ENCODE data around the gene DIP2A.

Gene DIP2A

DNA sequence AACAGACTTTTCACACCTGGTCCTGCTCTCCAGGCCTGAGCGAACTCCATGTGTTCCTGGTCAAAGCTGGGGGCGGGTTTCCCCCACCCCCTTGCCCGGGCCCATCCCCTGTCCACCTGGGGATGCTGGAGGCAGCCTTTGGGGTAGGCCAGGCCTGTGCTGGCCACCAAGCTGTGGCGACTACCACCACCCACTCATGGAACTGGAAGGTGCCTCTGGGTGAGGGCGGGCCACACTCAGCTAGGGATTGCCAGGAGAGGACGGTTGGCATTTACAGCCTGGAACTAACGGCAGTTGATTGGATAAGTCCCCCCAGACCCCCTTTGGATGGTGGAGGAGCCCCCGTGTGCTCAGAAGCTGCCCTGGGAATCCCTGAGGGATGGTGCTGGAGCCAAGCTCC, 138.3 kb downstream of the DIP2A start:
- no peak for DNase-seq (ENCODE audit: low read depth)

GRCh38 chr21:46597896-46598343, 139.2 kb downstream of the DIP2A start:
- no peak for DNase-seq (ENCODE audit: low read depth)

GRCh38 chr21:46598581-46599572, 140.2 kb downstream of the DIP2A start:
- DNase-seq (ENCODE audit: low read depth) = no peak

DNA sequence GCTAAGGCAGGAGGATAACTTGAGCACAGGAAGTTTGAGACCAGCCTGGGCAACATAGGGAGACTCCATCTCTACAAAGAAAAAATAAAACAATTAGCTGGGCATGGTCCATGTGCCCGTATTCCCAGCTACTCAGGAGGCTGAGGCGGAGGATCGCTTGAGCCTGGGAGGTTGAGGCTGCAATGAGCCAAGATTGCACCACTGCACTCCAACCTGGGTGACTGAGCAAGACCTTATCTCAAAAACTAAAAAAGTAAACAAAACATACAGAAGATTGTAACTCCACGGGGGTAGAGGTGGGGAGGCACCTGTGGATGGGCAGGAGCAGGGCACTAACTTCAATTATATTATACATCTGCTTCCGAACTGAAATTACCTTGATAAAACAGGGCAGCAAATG, 141.6 kb downstream of the DIP2A start:
- DNase-seq (ENCODE audit: low read depth) = no peak

DNA sequence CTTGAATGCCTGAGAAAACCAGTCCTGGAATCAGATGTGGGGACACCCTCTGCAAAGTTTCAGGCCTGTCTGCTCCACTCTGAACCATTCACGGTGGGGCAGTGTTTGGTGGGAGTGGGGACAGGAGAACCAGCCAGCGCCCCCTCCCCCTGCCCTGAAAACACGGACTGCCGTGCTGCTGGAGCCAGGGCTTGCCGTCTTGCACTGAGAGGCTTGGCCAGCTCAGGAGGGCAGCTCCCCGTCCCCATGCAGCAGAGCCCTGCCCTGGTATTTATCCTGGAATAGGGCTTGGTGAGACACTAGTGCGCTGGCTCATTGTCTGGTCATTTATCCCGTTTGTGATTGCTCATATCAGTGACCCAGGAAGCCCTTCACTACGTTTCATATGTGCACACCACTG, 142.3 kb downstream of the DIP2A start:
- no peak for DNase-seq (ENCODE audit: low read depth)

GRCh38 chr21:46603228-46603627, 144.5 kb downstream of the DIP2A start:
- DNase-seq (ENCODE audit: low read depth) = no peak

GRCh38 chr21:46604329-46604974, 145.8 kb downstream of the DIP2A start:
- DNase-seq (ENCODE audit: low read depth) = no peak

DNA sequence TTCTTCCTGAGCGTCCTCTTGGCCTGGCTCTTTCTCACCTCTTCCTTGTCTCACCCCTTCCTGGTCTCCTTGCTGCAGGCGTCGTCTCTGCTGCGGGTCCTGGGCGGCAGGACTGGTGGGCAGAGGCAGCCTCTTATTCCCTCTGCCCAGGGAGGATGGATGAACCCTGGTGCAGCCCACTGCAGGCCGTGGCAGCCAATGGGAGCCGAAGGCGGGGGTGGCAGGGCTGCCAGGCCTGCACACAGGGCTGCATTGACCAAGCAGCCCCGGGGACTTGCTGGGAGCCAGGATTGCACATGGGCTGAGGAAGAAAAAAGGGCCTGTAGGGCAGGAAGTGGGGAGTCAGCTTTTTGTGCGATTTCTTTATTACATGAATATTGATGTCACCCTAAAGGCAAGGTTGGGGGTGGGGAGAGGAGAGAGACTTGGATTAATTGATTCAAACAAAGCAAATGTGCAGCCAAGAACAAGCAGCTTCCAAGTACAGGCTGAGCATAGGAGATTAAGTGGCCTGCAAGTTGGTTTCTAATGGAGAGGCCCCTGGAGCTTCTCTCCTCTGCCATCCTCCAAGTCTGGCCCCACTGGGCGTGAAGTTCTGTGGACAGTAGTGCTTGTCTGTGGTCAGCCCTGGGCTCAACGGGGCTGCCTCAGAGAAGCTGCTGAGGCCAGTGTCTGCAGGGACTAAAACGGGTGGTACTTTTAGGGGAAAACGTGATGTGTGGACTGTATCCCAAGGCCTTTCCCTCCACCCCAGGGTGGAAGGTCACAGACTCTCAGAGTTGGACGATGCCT, 146.5 kb downstream of the DIP2A start, which contains the start of gene S100B:
TSS of gene S100B (minus strand) at position 108 of the 792 bp plus-strand sequence. CDS start 2,667 bp downstream, outside the sequence.
- no peak for DNase-seq (ENCODE audit: low read depth)

DNA sequence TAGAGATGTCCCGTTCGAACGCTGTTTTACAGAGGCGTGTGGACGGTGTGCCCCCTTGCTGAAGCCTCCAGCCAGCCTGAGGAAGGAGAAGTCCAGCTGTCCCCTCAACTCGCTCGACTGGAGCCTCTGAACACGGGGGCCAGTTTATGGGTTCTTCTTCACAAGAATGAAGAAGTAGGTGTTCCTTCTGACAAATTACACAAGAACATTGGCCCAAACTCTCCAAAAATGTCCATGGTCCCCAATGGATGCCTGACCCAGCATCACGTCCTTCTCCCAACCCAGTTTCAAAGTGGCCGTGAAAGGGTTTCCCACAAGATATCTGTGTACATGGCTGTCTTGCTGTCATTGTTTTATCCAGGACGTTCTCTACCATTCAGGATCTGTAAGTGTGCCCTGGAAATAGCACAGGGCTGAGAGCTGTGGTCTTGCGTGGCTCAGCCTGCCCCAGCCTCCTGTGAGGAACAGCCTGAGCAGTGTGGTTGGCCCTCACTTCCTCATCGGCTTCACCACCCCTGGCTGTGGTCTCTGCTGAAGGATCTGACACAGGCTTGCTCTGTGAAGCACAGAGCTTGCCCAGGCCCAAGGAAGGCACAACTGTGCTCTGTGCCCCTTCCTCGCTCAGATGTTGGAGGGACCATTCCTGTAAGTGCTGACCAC, 147.2 kb downstream of the DIP2A start:
- DNase-seq (ENCODE audit: low read depth) = no peak

GRCh38 chr21:46606427-46606813, 147.7 kb downstream of the DIP2A start:
- no peak for DNase-seq (ENCODE audit: low read depth)

- no peak for DNase-seq (ENCODE audit: low read depth)
Measured at GRCh38 chr21:46607636-46608035, 148.9 kb downstream of the DIP2A start.

- DNase-seq (ENCODE audit: low read depth) = no peak
Measured at GRCh38 chr21:46608672-46609111, 150.0 kb downstream of the DIP2A start.

- no peak for DNase-seq (ENCODE audit: low read depth)
Measured at GRCh38 chr21:46610018-46610701, 151.5 kb downstream of the DIP2A start.

GRCh38 chr21:46613391-46613790, 154.7 kb downstream of the DIP2A start:
- no peak for DNase-seq (ENCODE audit: low read depth)

GRCh38 chr21:46616050-46616449, 157.4 kb downstream of the DIP2A start:
- no peak for DNase-seq (ENCODE audit: low read depth)

DNA sequence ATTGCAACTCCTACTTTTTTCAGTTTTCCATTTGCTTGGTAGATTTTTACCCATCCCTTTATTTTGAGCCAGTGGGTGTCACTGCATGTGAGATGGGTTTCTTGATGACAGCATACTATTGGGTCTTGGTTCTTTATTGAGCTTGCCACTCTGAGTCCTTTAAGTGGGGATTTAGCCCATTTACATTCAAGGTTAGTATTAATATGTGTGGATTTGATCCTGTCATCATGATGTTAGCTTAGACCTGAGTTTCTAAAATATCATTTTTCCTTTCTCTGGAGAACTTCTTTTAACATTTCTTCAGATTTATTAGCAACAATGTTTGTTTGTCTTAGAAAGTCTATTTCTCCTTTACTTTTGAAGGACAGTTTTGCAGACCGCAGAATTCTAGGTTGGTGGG, 158.0 kb downstream of the DIP2A start:
- no peak for DNase-seq (ENCODE audit: low read depth)

DNA sequence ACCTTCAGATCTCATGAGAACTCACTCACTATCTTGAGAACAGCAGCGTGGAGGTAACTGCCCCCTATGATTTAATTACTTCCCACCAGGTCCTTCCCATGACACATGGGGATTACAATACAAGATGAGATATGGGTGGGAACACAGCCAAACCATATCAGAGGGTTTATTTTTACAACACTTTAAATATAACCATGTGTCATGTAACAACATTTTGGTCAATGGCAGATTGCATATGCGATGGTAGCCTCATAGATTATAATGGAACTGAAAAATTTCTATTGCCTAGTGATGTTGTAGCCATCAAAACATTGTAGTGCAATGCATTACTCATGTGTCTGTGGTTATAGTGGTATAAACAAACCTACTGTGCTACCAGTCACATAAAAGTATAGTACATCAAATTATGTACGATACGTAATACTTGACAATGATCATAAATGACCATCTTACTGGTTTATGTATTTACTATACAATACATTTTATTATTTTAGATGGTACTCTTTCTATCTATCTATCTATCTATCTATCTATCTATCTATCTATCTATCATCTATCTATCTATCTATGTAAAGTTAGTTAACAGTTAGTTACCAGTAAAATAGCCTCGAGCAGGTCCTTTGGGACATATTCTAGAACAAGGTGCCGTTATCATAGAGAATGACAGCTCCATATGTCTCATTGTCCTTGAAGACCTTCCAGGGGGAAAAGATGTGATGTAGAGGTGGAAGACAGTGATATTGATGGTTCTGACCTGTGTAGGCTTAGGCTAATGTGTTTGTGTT, 158.8 kb downstream of the DIP2A start:
- no peak for DNase-seq (ENCODE audit: low read depth)

DNA sequence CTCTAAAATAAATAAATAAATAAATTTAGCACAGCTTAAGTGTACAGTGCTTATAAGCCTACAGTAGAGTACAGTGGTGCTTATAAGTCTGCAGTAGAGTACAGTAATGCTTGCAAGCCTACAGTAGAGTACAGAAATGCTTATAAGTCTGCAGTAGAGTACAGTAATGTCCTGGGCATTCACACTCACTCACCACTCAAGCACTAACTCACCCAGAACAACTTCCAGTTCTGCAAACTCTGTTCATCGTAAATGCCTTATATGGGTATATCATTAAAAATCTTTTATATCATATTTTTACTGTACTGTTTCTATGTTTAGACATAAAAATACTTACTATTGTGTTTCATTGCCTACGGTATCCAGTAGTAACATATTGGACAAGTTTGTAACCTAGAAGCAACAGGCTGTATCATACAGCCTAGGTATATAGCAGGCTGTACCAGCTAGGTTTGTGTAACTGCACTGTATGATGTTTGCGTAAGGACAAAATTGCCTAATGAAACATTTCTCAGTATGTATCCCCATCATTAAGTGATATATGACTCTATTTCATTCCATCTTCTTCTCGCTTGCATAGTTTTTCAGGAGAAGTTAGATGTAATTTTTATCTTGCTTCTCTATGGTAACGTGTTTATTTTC, 160.2 kb downstream of the DIP2A start:
- DNase-seq (ENCODE audit: low read depth) = no peak

Data from stimulated activated CD4-positive, alpha-beta T cell treated with anti-CD3 and anti-CD28 coated beads, Interleukin-2, amount 100 ng/mL, for 4 hours (primary cell).